ENCODE measurements around the gene METTL16. TPM values are rescaled to one million over a fixed set of nuclear protein-coding genes. Genes with fewer than 3 reads are reported as not detected.

The METTL16 gene
- total RNA-seq, 1 donor: 14.8 TPM

DNA sequence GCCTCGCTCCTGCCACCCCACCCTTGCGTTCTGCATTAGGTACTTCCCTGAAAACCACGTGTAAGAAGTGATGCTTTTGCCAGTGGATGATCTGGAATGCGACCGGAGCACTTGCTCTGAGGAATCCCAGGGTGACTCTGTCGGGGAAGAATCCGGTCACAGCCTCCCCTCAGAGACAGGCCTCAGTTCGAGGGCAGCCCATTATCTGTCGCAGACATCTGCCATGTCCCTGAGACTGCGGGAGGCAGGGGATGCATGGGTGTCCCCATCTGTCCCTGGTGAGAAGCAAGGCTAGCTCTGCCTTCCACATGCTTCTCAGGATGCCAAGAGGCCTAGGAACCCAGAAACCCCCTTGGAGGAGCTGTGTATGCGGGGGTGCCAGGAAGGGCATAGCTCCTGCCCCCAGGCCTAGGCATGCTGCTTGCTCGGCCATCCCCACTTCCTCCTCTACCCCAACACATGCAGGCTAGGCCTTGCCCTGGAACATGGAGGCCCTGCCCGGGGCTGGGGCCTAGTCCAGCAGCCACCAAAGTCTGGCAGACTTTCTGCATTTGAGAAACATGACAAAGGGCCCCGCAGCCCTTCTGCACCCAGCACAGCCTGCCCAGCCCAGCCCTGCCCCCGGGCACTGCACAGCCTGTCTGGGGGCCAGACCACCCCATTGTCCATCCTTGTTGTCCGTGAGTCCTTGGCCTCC, 131.3 kb downstream of the METTL16 start:
- H3K79me2 ChIP-seq (ENCODE audit: insufficient read depth, low read length): no peaks in the 10 kb centered on the region
- no peak overlapping the region for H3K4me2 ChIP-seq (ENCODE audit: insufficient read depth, low read length)
- H3K27ac ChIP-seq (ENCODE audit: low read depth, low read length): no peak overlapping the region
- no peak overlapping the region for H3K4me3 ChIP-seq (ENCODE audit: insufficient read depth, low read length)
- no peak for TF ChIP-seq CTCF (IDR thresholded peaks at IDR 0.05; ENCODE audit: extremely low read depth, low read depth, low read length)
- DNase-seq (ENCODE audit: insufficient read length, low spot score, missing footprints): no peak
- peaks cover 29% of the 10 kb centered on the region for H3K36me3 ChIP-seq (ENCODE audit: insufficient read depth, low read length)
- H4K20me1 ChIP-seq (ENCODE audit: insufficient read depth, low read length): peaks cover 4% of the 10 kb centered on the region
- H3K4me1 ChIP-seq (ENCODE audit: insufficient read depth, low read length): no peaks in the 10 kb centered on the region
- no peaks in the 10 kb centered on the region for H3K9me3 ChIP-seq (ENCODE audit: low read depth, low read length)
- H3K27me3 ChIP-seq (ENCODE audit: insufficient read depth, low read length): no peaks in the 10 kb centered on the region
- no peak overlapping the region for H2AFZ ChIP-seq (ENCODE audit: low read length)

DNA sequence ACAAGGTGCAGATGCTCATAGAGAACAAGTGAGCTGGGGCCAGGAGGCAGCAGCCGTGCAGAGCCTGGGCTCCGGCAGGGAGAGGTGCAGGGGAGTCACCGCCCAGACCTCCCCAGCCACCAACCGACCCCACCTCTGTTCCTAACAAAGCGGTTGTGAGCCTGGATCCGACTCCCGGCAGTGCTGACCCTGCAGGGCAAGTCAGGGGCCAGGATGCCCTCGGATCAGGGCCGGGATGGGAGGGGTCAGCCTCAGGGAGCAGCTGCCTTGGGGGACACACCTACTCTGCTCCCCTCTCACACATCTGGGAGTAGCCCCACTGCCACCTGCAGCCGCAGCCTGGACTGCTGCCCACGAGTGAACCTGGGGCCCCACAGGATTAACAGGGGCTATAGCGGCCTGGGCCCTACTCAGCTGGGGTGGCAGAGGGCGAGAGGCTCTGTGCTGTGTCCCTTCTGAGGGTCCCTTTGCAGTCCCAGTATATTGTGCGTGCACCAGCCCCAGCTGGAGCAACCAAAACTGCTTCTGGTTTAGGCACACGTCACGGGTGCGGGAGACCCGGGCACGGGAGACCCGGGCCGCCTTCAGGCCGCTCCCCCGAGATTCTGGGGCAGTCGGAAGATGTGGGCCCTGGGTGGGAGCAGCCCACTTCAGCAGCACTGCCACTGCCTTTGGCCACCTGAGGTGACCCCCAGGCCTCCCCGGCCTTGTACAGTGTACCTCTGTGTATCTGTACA, 132.0 kb downstream of the METTL16 start:
- Histone ChIP-seq H3K9me3 (ENCODE audit: low read depth, low read length) (no peaks in the 10 kb centered on the region), H3K36me3 (ENCODE audit: insufficient read depth, low read length) (peaks cover 27% of the 10 kb centered on the region), H3K27ac (ENCODE audit: low read depth, low read length) (no peak overlapping the region), H3K4me2 (ENCODE audit: insufficient read depth, low read length) (no peak overlapping the region), H4K20me1 (ENCODE audit: insufficient read depth, low read length) (peaks cover 4% of the 10 kb centered on the region), H3K4me3 (ENCODE audit: insufficient read depth, low read length) (no peak overlapping the region), H3K79me2 (ENCODE audit: insufficient read depth, low read length) (no peaks in the 10 kb centered on the region), H2AFZ (ENCODE audit: low read length) (no peak overlapping the region), H3K4me1 (ENCODE audit: insufficient read depth, low read length) (no peaks in the 10 kb centered on the region), H3K27me3 (ENCODE audit: insufficient read depth, low read length) (no peaks in the 10 kb centered on the region)
- no peak for TF ChIP-seq CTCF (IDR thresholded peaks at IDR 0.05; ENCODE audit: extremely low read depth, low read depth, low read length)
- no peak for DNase-seq (ENCODE audit: insufficient read length, low spot score, missing footprints)

DNA sequence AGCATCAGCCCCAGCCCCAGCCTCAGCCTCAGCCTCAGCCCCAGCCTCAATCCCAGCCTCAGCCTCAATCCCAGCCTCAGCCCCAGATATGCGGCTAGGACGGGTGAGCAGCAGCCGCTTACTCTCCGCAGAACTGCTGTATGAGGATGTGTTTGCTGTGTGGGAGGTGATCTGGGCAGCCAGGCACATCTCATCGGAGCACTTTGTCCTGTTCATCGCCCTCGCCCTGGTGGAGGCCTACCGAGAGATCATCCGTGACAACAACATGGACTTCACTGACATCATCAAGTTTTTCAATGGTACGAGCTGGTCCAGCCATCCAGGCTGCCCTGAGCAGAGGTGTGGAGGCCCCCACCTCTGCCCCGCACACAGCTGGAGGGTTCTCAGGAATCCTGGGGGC, 132.8 kb downstream of the METTL16 start:
- no peak for TF ChIP-seq CTCF (IDR thresholded peaks at IDR 0.05; ENCODE audit: extremely low read depth, low read depth, low read length)
- Histone ChIP-seq H3K79me2 (ENCODE audit: insufficient read depth, low read length) (no peaks in the 10 kb centered on the region), H3K9me3 (ENCODE audit: low read depth, low read length) (no peaks in the 10 kb centered on the region), H3K27ac (ENCODE audit: low read depth, low read length) (no peak overlapping the region), H3K4me2 (ENCODE audit: insufficient read depth, low read length) (no peak overlapping the region), H4K20me1 (ENCODE audit: insufficient read depth, low read length) (peaks cover 4% of the 10 kb centered on the region), H3K4me3 (ENCODE audit: insufficient read depth, low read length) (no peak overlapping the region), H3K27me3 (ENCODE audit: insufficient read depth, low read length) (no peaks in the 10 kb centered on the region), H3K4me1 (ENCODE audit: insufficient read depth, low read length) (no peaks in the 10 kb centered on the region), H3K36me3 (ENCODE audit: insufficient read depth, low read length) (peaks cover 31% of the 10 kb centered on the region), H2AFZ (ENCODE audit: low read length) (no peak overlapping the region)
- DNase-seq (ENCODE audit: insufficient read length, low spot score, missing footprints): no peak

DNA sequence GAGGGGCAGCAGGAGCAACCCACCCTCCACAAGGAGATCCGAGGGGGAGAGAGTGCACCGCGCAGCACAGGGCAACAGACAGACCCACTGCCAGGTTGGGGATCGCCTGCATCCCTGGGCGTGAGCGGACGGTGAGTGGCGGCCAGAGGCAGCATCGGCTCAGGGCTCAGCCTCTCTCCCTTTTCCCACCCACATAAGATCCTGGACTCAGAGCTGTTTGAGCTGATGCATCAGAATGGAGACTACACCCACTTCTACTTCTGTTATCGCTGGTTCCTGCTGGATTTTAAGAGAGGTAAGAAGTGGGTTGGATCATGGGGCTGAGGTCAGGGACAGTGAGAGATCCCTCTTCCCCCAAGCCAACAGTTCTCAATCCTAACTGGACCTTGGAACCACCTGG, 134.0 kb downstream of the METTL16 start:
- Histone ChIP-seq H3K27me3 (ENCODE audit: insufficient read depth, low read length) (no peaks in the 10 kb centered on the region), H3K4me2 (ENCODE audit: insufficient read depth, low read length) (no peak overlapping the region), H3K4me1 (ENCODE audit: insufficient read depth, low read length) (no peaks in the 10 kb centered on the region), H4K20me1 (ENCODE audit: insufficient read depth, low read length) (peaks cover 4% of the 10 kb centered on the region), H3K9me3 (ENCODE audit: low read depth, low read length) (no peaks in the 10 kb centered on the region), H3K79me2 (ENCODE audit: insufficient read depth, low read length) (no peaks in the 10 kb centered on the region), H2AFZ (ENCODE audit: low read length) (no peak overlapping the region), H3K36me3 (ENCODE audit: insufficient read depth, low read length) (peaks cover 34% of the 10 kb centered on the region), H3K27ac (ENCODE audit: low read depth, low read length) (no peak overlapping the region), H3K4me3 (ENCODE audit: insufficient read depth, low read length) (no peak overlapping the region)
- no peak for DNase-seq (ENCODE audit: insufficient read length, low spot score, missing footprints)
- TF ChIP-seq CTCF (IDR thresholded peaks at IDR 0.05; ENCODE audit: extremely low read depth, low read depth, low read length): no peak

Data from osteoblast (primary cell).